ENCODE data around the gene MLEC. TPM values are rescaled to one million over a fixed set of nuclear protein-coding genes. Genes with fewer than 3 reads are reported as not detected.

The MLEC gene
- total and polyA plus RNA-seq, 2 of the 13 experiments (the other 11 are each of a cell fraction or from before 2014, with no cell fraction given): 49.8 to 156 TPM

- peak; percentile 89 for TF ChIP-seq ZBTB40 (IDR thresholded peaks at IDR 0.05)
- TF ChIP-seq ZBTB40 (CRISPR knock-in tag; IDR thresholded peaks at IDR 0.05): 0 out of 2 replicates have a peak, but pooled peaks have one; percentile 13
- no peak for TF ChIP-seq MIER3 (CRISPR knock-in tag; IDR thresholded peaks at IDR 0.05; ENCODE audit: borderline replicate concordance)
- TF ChIP-seq FIP1L1 (IDR thresholded peaks at IDR 0.05; ENCODE audit: borderline replicate concordance, insufficient read depth, low read depth, low read length): no peak
- TF ChIP-seq KLF15 (CRISPR knock-in tag; IDR thresholded peaks at IDR 0.05; ENCODE audit: borderline replicate concordance): 0 out of 2 replicates have a peak, but pooled peaks have one; percentile 34
- TF ChIP-seq ZNF83 (CRISPR knock-in tag; IDR thresholded peaks at IDR 0.05; ENCODE audit: borderline replicate concordance): no peak
- no peak for TF ChIP-seq GFI1 (CRISPR knock-in tag; IDR thresholded peaks at IDR 0.05; ENCODE audit: borderline replicate concordance)
- no peak for TF ChIP-seq ZNF644 (CRISPR knock-in tag; IDR thresholded peaks at IDR 0.05; ENCODE audit: low read depth)
- peak; percentile 71 for TF ChIP-seq ZNF44 (CRISPR knock-in tag; IDR thresholded peaks at IDR 0.05)
- TF ChIP-seq KDM6A (CRISPR knock-in tag; IDR thresholded peaks at IDR 0.05; ENCODE audit: low read depth): no peak
- TF ChIP-seq GLI4 (CRISPR knock-in tag; IDR thresholded peaks at IDR 0.05; ENCODE audit: borderline replicate concordance): 0 out of 2 replicates have a peak, but pooled peaks have one; percentile 4
- no peak for TF ChIP-seq ZFP62 (CRISPR knock-in tag; IDR thresholded peaks at IDR 0.05)
- 0 out of 2 replicates have a peak, but pooled peaks have one; percentile 18 for TF ChIP-seq KLF6 (CRISPR knock-in tag; IDR thresholded peaks at IDR 0.05)
- 0 out of 2 replicates have a peak, but pooled peaks have one; percentile 15 for TF ChIP-seq BHLHE40 (IDR thresholded peaks at IDR 0.05; ENCODE audit: low read length)
- peak; percentile 14 for TF ChIP-seq HNRNPK (IDR thresholded peaks at IDR 0.05; ENCODE audit: low read depth, low read length, poor library complexity, severe bottlenecking)
- TF ChIP-seq ZKSCAN5 (CRISPR knock-in tag; IDR thresholded peaks at IDR 0.05): no peak
- TF ChIP-seq AGO2 (optimal IDR thresholded peaks at IDR 0.05; ENCODE audit: low read depth, low read length): peak; percentile 50
- TF ChIP-seq ZNF768 (CRISPR knock-in tag; IDR thresholded peaks at IDR 0.05): peak; percentile 49; the same call in 1 of the 2 replicates
Observed at GRCh38 chr12:120686690-120687577, at the start of gene MLEC (continued).
